NCI-H2227 treated with DMSO at 0.1 percent for 48 hours (cell line): ENCODE data around the gene TBC1D1.

Source experiments
- DNase-seq: peaks from one replicate; lab custom pipeline; 2025; lab: John Stamatoyannopoulos, UW

Gene TBC1D1

GRCh38 chr4:38082424-38083385 lies 191.8 kb downstream of the TBC1D1 start:
- no peak for DNase-seq

GRCh38 chr4:38084877-38085711 lies 194.2 kb downstream of the TBC1D1 start:
- no peak for DNase-seq

- no peak for DNase-seq
These were observed 194.9 kb downstream of the TBC1D1 start for GRCh38 chr4:38085751-38086150.

GRCh38 chr4:38086151-38086848 lies 195.4 kb downstream of the TBC1D1 start:
- DNase-seq: no peak

- no peak for DNase-seq
These were observed 196.0 kb downstream of the TBC1D1 start for GRCh38 chr4:38086849-38087226.

- no peak for DNase-seq
These were observed 197.4 kb downstream of the TBC1D1 start for GRCh38 chr4:38088321-38088720.

- no peak for DNase-seq
These were observed 199.1 kb downstream of the TBC1D1 start for GRCh38 chr4:38089961-38090360.

GRCh38 chr4:38090455-38091246 lies 199.8 kb downstream of the TBC1D1 start:
- no peak for DNase-seq

GRCh38 chr4:38091636-38092035 lies 200.8 kb downstream of the TBC1D1 start:
- DNase-seq: no peak

- no peak for DNase-seq
These were observed 201.8 kb downstream of the TBC1D1 start for GRCh38 chr4:38092701-38093100.

- no peak for DNase-seq
These were observed 203.5 kb downstream of the TBC1D1 start for GRCh38 chr4:38094419-38094818.

- DNase-seq: no peak
These were observed 204.8 kb downstream of the TBC1D1 start for GRCh38 chr4:38095691-38096090.

- no peak for DNase-seq
These were observed 206.9 kb downstream of the TBC1D1 start for GRCh38 chr4:38097818-38098217.

GRCh38 chr4:38099020-38099600 lies 208.2 kb downstream of the TBC1D1 start:
- DNase-seq: no peak

- DNase-seq: no peak
These were observed 209.1 kb downstream of the TBC1D1 start for GRCh38 chr4:38099908-38100407.

GRCh38 chr4:38100474-38101255 lies 209.8 kb downstream of the TBC1D1 start:
- DNase-seq: no peak

GRCh38 chr4:38101563-38101962 lies 210.7 kb downstream of the TBC1D1 start:
- no peak for DNase-seq

GRCh38 chr4:38102957-38103588 lies 212.2 kb downstream of the TBC1D1 start:
- DNase-seq: no peak

GRCh38 chr4:38105475-38106220 lies 214.8 kb downstream of the TBC1D1 start:
- DNase-seq: no peak
